GM13977 (cell line): Measurements from ENCODE around the gene VPS13D.

Source experiments
- DNase-seq: peaks from one replicate; pipeline ENCODE4 v3.0.0; 2012; ENCODE audit warnings: low spot score
- in situ Hi-C: fragments of 300-500 bp; cut with MboI; formaldehyde crosslinking; loops from one replicate; pipeline ENCODE4 v1.12.0; 2022; ENCODE audit warnings: low sequenced_read_pairs, low pct_unique_long_range_greater_than_20kb, mixed read lengths, inconsistent platforms; ENCODE audit not compliant: unreplicated experiment
- TF ChIP-seq, protein P1 (sequence below): IDR thresholded peaks from 2 replicates; pipeline ENCODE4 v1.5.1; 2012; ENCODE audit warnings: mild to moderate bottlenecking, control low read depth; ENCODE audit not compliant: insufficient read depth; ENCODE audit errors: extremely low read depth, missing control alignments

The VPS13D gene

GRCh38 chr1:12200208-12200607 lies 29.6 kb upstream of the VPS13D start:
- in situ Hi-C loops, result no loop called here
- no peak for DNase-seq
- TF ChIP-seq, protein P1, sequence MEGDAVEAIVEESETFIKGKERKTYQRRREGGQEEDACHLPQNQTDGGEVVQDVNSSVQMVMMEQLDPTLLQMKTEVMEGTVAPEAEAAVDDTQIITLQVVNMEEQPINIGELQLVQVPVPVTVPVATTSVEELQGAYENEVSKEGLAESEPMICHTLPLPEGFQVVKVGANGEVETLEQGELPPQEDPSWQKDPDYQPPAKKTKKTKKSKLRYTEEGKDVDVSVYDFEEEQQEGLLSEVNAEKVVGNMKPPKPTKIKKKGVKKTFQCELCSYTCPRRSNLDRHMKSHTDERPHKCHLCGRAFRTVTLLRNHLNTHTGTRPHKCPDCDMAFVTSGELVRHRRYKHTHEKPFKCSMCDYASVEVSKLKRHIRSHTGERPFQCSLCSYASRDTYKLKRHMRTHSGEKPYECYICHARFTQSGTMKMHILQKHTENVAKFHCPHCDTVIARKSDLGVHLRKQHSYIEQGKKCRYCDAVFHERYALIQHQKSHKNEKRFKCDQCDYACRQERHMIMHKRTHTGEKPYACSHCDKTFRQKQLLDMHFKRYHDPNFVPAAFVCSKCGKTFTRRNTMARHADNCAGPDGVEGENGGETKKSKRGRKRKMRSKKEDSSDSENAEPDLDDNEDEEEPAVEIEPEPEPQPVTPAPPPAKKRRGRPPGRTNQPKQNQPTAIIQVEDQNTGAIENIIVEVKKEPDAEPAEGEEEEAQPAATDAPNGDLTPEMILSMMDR, result no peak

DNA sequence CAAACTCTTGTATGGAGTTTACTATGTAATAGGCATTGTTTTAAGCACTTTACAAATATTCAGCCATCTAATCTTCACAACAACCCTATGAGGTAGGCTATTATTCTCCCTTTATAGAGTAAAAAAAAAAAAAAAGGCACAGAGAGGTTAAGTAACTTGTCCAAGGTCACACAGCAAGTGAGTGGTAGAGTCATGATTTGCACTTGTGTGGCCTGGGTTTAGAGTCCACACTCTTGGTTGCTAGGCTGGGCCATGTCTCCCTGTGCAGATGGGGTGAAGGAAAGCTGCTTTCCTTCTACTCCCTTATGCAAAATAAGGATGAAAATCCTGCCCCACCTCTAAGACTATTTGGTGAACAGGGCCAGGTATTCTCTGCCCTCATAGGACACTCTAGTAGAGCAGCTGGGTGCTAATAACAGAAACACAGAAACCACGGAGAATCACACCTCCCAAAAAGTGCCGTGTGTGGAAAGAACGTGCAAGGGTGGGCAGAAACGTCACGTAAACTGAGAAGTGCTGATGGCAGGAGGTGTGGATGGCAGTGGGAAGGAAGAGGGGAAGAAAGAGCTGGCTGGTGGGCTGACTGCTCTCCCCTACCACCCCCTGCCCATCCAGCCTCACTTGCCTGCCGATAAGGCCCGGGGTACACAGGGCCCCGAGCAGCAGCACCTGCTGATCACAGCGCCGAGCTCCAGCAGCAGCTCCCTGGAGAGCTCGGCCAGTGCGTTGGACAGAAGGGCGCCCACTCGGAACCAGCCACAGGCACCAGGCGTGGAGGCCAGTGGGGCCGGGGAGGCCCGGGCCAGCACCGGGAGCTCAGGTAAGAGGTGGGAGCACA lies 28.3 kb upstream of the VPS13D start:
- in situ Hi-C loops, result no loop called here
- TF ChIP-seq, protein P1, result no peak
- DNase-seq, result no peak

GRCh38 chr1:12202190-12202497 lies 27.7 kb upstream of the VPS13D start:
- TF ChIP-seq, protein P1, result no peak

DNA sequence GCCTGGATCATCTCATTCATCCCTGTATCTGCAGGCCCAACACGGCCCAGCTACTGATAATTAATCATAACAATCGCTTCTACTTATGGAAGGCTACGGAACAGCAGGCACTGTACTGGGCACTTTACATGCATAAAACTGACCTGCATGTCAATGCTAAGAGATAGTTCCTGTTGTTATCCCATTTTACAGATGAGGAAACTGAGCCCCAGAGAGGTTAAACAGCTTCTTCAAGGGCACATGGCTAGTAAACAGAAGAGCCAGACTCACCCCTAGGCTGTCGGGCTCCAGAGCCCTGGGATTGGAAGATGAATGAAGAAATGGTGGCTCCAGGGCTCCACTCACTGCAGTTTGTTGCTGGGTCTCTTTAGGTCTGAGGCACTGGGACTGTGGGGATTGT lies 27.3 kb upstream of the VPS13D start:
- no peak for DNase-seq
- in situ Hi-C loops, result no loop called here
- TF ChIP-seq, protein P1, result no peak

More at GRCh38 chr1:12202190-12202497, 27.7 kb upstream of the VPS13D start:
- no peak for DNase-seq
- in situ Hi-C loops, result no loop called here

- in situ Hi-C loops, result no loop called here
- TF ChIP-seq, protein P1, result no peak
- DNase-seq, result no peak
Observed at GRCh38 chr1:12203216-12204007, 26.4 kb upstream of the VPS13D start.

DNA sequence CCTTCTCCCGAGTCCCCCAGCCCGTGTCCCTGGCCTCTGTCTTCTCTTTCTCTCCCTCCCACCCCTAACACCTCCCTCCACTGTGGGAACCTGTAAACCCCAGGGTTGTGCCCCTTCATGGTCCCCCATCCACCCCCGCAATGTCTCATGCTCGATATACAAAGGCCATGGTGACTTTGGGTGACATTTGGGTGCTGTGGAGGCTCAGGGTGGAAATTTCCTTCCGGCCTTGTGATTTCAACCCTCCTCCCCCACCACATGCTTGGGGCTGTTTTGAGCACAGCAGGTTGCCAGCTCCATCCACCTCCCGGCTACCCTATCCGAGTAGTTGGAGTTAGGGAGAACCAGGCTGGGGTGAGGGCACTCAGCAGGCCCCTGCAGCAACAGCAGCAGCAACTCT lies 25.7 kb upstream of the VPS13D start:
- peak; percentile 63 for DNase-seq
- in situ Hi-C loops, result no loop called here
- TF ChIP-seq, protein P1, result no peak
